ENCODE data around the gene MBOAT2. TPM values are rescaled to one million over a fixed set of nuclear protein-coding genes. Genes with fewer than 3 reads are reported as not detected.

MBOAT2 gene
- total and polyA plus RNA-seq, 2 of the 13 experiments (the other 11 are each of a cell fraction or from before 2014, with no cell fraction given) = 0.11 to 0.36 TPM

- TF ChIP-seq, protein P1, sequence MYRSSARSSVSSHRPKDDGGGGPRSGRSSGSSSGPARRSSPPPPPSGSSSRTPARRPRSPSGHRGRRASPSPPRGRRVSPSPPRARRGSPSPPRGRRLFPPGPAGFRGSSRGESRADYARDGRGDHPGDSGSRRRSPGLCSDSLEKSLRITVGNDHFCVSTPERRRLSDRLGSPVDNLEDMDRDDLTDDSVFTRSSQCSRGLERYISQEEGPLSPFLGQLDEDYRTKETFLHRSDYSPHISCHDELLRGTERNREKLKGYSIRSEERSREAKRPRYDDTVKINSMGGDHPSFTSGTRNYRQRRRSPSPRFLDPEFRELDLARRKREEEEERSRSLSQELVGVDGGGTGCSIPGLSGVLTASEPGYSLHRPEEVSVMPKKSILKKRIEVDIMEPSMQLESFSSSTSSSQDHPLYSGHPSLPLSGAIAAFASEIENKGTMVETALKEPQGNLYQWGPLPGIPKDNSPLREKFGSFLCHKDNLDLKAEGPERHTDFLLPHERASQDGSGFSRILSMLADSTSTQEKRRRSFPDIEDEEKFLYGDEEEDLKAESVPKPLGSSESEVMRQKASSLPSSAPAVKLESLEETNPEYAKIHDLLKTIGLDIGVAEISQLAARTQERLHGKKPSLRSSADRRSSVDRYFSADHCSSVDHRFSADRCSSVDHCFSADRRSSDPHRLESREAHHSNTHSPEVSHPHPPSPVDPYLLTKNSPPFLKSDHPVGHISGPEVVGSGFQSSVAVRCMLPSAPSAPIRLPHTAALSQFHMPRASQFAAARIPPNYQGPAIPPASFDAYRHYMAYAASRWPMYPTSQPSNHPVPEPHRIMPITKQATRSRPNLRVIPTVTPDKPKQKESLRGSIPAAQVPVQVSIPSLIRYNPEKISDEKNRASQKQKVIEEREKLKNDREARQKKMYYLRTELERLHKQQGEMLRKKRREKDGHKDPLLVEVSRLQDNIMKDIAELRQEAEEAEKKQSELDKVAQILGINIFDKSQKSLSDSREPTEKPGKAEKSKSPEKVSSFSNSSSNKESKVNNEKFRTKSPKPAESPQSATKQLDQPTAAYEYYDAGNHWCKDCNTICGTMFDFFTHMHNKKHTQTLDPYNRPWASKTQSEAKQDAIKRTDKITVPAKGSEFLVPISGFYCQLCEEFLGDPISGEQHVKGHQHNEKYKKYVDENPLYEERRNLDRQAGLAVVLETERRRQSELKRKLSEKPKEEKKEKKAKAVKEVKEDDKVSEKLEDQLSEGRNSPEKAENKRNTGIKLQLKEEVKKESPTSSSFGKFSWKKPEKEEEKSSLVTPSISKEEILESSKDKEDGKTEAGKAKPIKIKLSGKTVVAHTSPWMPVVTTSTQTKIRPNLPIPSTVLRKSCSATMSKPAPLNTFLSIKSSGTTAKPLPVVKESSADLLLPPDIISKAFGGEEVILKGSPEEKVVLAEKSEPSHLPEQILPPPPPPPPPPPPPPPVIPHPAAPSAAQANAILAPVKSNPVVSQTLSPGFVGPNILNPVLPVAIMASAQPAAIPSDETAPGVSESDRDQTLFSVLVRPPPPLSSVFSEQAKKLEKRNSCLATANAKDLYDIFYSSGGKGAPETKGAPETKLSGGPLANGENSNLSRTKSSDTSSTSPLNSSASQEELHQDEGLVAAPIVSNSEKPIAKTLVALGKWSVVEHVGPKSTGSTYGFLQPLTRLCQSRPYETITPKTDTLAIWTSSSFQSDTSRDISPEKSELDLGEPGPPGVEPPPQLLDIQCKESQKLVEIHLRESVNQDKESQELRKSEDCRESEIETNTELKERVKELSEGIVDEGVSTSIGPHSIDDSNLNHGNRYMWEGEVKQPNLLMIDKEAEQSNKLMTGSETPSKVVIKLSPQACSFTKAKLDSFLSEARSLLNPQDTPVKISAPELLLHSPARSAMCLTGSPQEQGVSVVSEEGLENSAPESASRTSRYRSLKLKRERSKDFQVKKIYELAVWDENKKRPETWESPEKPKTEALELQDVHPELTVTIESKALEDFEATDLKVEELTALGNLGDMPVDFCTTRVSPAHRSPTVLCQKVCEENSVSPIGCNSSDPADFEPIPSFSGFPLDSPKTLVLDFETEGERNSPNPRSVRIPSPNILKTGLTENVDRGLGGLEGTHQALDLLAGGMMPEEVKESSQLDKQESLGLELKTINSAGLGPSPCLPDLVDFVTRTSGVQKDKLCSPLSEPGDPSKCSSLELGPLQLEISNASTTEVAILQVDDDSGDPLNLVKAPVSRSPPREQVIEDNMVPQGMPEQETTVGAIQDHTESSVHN (CRISPR knock-in tag; IDR thresholded peaks at IDR 0.05) = no peak
- TF ChIP-seq ZZZ3 (CRISPR knock-in tag; IDR thresholded peaks at IDR 0.05; ENCODE audit: borderline replicate concordance) = 0 out of 2 replicates have a peak, but pooled peaks have one; percentile 30
- TF ChIP-seq THAP8 (CRISPR knock-in tag; IDR thresholded peaks at IDR 0.05; ENCODE audit: borderline replicate concordance) = no peak
- TF ChIP-seq RAD51 (IDR thresholded peaks at IDR 0.05; ENCODE audit: borderline replicate concordance) = peak; percentile 66
- TF ChIP-seq, protein P2, sequence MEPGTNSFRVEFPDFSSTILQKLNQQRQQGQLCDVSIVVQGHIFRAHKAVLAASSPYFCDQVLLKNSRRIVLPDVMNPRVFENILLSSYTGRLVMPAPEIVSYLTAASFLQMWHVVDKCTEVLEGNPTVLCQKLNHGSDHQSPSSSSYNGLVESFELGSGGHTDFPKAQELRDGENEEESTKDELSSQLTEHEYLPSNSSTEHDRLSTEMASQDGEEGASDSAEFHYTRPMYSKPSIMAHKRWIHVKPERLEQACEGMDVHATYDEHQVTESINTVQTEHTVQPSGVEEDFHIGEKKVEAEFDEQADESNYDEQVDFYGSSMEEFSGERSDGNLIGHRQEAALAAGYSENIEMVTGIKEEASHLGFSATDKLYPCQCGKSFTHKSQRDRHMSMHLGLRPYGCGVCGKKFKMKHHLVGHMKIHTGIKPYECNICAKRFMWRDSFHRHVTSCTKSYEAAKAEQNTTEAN (CRISPR knock-in tag; conservative IDR thresholded peaks at IDR 0.05) = 0 out of 2 replicates have a peak, but pooled peaks have one; percentile 11
- peak; percentile 82 for TF ChIP-seq EEA1 (CRISPR knock-in tag; IDR thresholded peaks at IDR 0.05; ENCODE audit: borderline replicate concordance)
- no peak for TF ChIP-seq DMTF1 (CRISPR knock-in tag; IDR thresholded peaks at IDR 0.05)
- no peak for TF ChIP-seq ZFP36L1 (CRISPR knock-in tag; IDR thresholded peaks at IDR 0.05)
- TF ChIP-seq UBTF (CRISPR knock-in tag; IDR thresholded peaks at IDR 0.05) = peak; percentile 67; the same call in 1 of the 2 replicates
Measured at GRCh38 chr2:8836971-8837794, 166.3 kb downstream of the MBOAT2 start, which contains the start of gene KIDINS220 (continued).

All from HepG2 (cell line).